GM12892 (cell line): ENCODE measurements around the gene CCDC136.

Source experiments
- DNase-seq: peaks from one replicate; pipeline ENCODE4 v3.0.0; 2011; ENCODE audit not compliant: insufficient read length
- FAIRE-seq: peaks from 2 replicates; lab custom pipeline; 2011; peaks lifted over from hg19 to GRCh38; lab: Jason Lieb, UNC
- POLR2A ChIP-seq: IDR thresholded peaks from 2 replicates; pipeline ENCODE4 v1.6.1; 2011; ENCODE audit warnings: low read depth, low read length, control low read depth
- POLR2AphosphoS5 ChIP-seq: IDR thresholded peaks from 2 replicates; pipeline ENCODE4 v1.6.1; 2011; ENCODE audit warnings: low read depth, low read length, control low read depth
- TAF1 ChIP-seq: IDR thresholded peaks from 2 replicates; pipeline ENCODE4 v1.6.1; 2011; ENCODE audit warnings: low read depth, mild to moderate bottlenecking, control low read depth, low read length, borderline replicate concordance

The CCDC136 gene

GRCh38 chr7:128838109-128838779 lies 46.5 kb downstream of the CCDC136 start:
- DNase-seq (peak; percentile 14), FAIRE-seq (no peak)
- TF ChIP-seq TAF1 (no peak), POLR2AphosphoS5 (no peak), POLR2A (no peak)

DNA sequence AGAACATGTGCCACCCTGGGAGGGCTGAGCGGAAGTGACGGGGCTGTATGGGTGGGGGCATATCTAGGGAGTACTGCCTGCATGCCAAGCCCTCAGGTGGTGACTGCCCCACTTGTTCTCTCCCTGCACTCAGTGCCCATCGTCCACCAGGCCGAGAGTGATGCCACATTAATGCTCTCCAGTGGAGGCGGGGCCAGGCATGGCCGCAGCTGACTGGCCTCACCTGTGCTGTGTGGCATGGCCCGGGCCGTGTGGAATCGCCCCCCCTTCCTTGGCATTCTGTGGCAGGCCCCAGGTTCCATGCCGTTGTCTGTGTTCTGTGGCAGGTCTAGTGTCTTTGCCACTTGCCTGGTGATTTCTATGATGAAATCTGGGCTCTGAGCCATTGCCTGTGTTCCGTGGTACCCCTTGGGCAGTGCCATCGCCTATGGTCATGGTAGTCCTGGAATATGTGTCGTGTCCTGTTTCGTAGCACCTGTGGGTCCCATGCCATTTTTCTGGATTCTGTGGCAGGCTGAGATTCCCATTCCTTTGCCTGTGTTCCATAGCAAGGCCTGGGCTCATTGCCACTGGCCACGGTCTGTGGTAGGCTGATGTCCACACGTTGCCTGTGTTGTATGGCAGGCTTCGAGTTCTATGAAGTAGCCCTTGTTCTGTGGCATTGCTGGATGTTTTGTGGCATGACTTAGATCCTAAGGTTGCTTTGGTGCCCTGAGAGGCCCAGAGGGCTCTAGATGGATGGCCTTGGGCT lies 47.4 kb downstream of the CCDC136 start:
- TF ChIP-seq POLR2AphosphoS5 (no peak), TAF1 (no peak), POLR2A (no peak)
- DNase-seq (no peak), FAIRE-seq (no peak)

- DNase-seq: no peak
- FAIRE-seq: no peak
- TF ChIP-seq TAF1 (no peak), POLR2A (no peak), POLR2AphosphoS5 (no peak)
Observed at GRCh38 chr7:128839751-128840177, 48.0 kb downstream of the CCDC136 start.

DNA sequence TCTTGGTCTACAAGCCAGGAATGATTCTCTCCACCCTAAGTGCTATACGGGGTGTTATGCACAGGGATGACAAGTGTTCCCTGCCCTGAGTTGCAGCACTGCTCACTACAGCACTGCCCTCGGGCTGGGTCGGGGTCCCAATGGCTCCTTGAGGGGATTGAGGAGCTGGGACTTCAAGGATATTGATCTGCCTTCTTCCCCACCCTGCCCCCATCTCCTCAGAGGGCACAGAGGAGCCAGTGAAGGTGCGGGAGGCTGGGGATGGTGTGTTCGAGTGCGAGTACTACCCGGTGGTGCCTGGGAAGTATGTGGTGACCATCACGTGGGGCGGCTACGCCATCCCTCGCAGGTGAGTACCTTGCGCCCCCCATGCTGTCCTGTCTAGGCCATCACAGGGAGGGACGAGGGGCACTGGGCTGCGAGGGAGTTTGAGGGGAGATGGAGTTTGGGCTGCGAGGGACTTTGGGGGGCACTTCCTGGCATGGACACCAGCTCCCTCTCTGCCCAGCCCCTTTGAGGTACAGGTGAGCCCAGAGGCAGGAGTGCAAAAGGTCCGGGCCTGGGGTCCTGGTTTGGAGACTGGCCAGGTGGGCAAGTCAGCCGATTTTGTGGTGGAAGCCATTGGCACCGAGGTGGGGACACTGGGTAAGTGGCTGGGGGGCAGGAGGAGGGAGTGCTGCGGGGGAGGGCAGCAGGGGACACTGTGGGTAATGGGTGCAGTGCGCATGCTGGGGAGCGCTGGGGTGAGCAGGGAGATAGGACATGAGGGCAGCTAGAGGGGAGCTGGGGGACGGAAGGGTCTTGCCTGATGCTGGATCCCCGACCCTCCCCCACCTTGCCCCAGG lies 48.8 kb downstream of the CCDC136 start:
- FAIRE-seq: no peak
- no peak for TF ChIP-seq TAF1
- no peak for TF ChIP-seq POLR2AphosphoS5
- no peak for TF ChIP-seq POLR2A
- DNase-seq: no peak

- DNase-seq: no peak
- TF ChIP-seq POLR2A (no peak), TAF1 (no peak), POLR2AphosphoS5 (no peak)
- FAIRE-seq: no peak
Observed at GRCh38 chr7:128841171-128841690, 49.5 kb downstream of the CCDC136 start.

GRCh38 chr7:128841921-128842673 lies 50.3 kb downstream of the CCDC136 start:
- FAIRE-seq: no peak
- peak; percentile 86 for DNase-seq
- TF ChIP-seq POLR2A (no peak), TAF1 (no peak), POLR2AphosphoS5 (no peak)

- TF ChIP-seq POLR2AphosphoS5 (no peak), POLR2A (no peak), TAF1 (no peak)
- no peak for FAIRE-seq
- no peak for DNase-seq
Observed at GRCh38 chr7:128842674-128843641, 51.2 kb downstream of the CCDC136 start.

GRCh38 chr7:128843938-128844621 lies 52.3 kb downstream of the CCDC136 start:
- DNase-seq (no peak), FAIRE-seq (no peak)
- TF ChIP-seq POLR2A (no peak), TAF1 (no peak), POLR2AphosphoS5 (no peak)

DNA sequence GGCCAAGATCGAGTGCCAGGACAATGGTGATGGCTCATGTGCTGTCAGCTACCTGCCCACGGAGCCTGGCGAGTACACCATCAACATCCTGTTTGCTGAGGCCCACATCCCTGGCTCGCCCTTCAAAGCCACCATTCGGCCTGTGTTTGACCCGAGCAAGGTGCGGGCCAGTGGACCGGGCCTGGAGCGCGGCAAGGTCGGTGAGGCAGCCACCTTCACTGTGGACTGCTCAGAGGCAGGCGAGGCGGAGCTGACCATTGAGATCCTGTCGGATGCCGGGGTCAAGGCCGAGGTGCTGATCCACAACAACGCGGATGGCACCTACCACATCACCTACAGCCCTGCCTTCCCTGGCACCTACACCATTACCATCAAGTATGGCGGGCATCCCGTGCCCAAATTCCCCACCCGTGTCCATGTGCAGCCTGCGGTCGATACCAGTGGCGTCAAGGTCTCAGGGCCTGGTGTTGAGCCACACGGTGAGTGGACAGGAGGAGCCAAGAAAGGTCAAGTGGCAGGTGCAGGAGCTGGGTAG lies 53.1 kb downstream of the CCDC136 start:
- TF ChIP-seq TAF1 (no peak), POLR2A (no peak), POLR2AphosphoS5 (no peak)
- DNase-seq (no peak), FAIRE-seq (no peak)
